A673 (cell line): ENCODE data around the gene ZNF462. TPM values are rescaled to one million over a fixed set of nuclear protein-coding genes. Genes with fewer than 3 reads are reported as not detected.

Experiments used
- BruUV-seq: library from RNA; stranded (reverse); fragments of 400-500 nt; replicated peaks from 2 replicates; lab custom pipeline; 2021; lab: Mats Ljungman, UMichigan
- CTCF ChIA-PET: fragments of 300-600 bp; sonication (Branson Sonifier 250); formaldehyde crosslinking; loops from one replicate; lab custom pipeline; 2022; ENCODE audit warnings: antibody characterized with exemption; lab: Charles Lee
- POLR2A ChIA-PET: fragments of 300-600 bp; sonication (Branson Sonifier 250); formaldehyde crosslinking; loops from one replicate; lab custom pipeline; 2022; ENCODE audit warnings: antibody characterized with exemption; ENCODE audit not compliant: low non-redundant PET; lab: Charles Lee
- DNase-seq: peaks from one replicate; pipeline ENCODE4 v3.0.0-alpha.2; 2015; ENCODE audit warnings: low spot score
- H3K27ac ChIP-seq: fragments of 200-600 bp; sonication (generic); 2 replicates; pipeline ENCODE4 v1.5.1; 2016; ENCODE audit warnings: mixed run types, low read depth, mild to moderate bottlenecking, mixed read lengths, antibody characterized with exemption, low read length; ENCODE audit not compliant: poor library complexity, severe bottlenecking
- H3K27me3 ChIP-seq: fragments of 200-600 bp; sonication (generic); replicated peaks from 2 replicates; pipeline ENCODE4 v1.6.1; 2017; ENCODE audit warnings: mixed run types, low read depth, mild to moderate bottlenecking, mixed read lengths, antibody characterized with exemption, low read length; ENCODE audit not compliant: insufficient read depth, poor library complexity
- H3K36me3 ChIP-seq: fragments of 200-600 bp; sonication (generic); 2 replicates; pipeline ENCODE4 v1.6.1; 2016; ENCODE audit warnings: mixed run types, mild to moderate bottlenecking, mixed read lengths, antibody characterized with exemption, low read length; ENCODE audit not compliant: insufficient read depth, poor library complexity, severe bottlenecking
- H3K4me1 ChIP-seq: fragments of 200-600 bp; sonication (generic); 2 replicates; pipeline ENCODE4 v1.6.1; 2017; ENCODE audit warnings: mixed run types, mild to moderate bottlenecking, mixed read lengths, antibody characterized with exemption, low read length; ENCODE audit not compliant: insufficient read depth, poor library complexity, severe bottlenecking
- H3K4me3 ChIP-seq: fragments of 200-600 bp; sonication (generic); 2 replicates; pipeline ENCODE4 v1.5.1; 2016; ENCODE audit warnings: low read depth, mixed run types, mild to moderate bottlenecking, mixed read lengths, low read length; ENCODE audit not compliant: poor library complexity, severe bottlenecking
- H3K9me3 ChIP-seq: fragments of 200-600 bp; sonication (generic); 2 replicates; pipeline ENCODE4 v1.6.1; 2016; ENCODE audit warnings: mixed run types, low read depth, mild to moderate bottlenecking, mixed read lengths, antibody characterized with exemption, low read length; ENCODE audit not compliant: poor library complexity, severe bottlenecking
- CTCF ChIP-seq: fragments of 300-800, 200-600 bp; sonication (generic); conservative IDR thresholded peaks from 2 replicates; pipeline ENCODE4 v1.5.1; 2017; ENCODE audit warnings: low read depth, mild to moderate bottlenecking, antibody characterized with exemption, low read length, moderate library complexity, mixed read lengths
- EZH2 ChIP-seq: fragments of 200-600 bp; sonication (generic); IDR thresholded peaks from 2 replicates; pipeline ENCODE4 v1.6.1; 2017; ENCODE audit warnings: borderline replicate concordance, low read depth, mild to moderate bottlenecking, mixed read lengths, antibody characterized with exemption, low read length; ENCODE audit not compliant: poor library complexity, severe bottlenecking
- intact Hi-C: fragments of 100-400 bp; cut with micrococcal nuclease; formaldehyde crosslinking; loops from one replicate; pipeline ENCODE4 v1.10.0; 2022; ENCODE audit not compliant: unreplicated experiment
- total RNA-seq: library from RNA; stranded (reverse); gene quantifications from 2 replicates; pipeline ENCODE4 v1.2.3, GENCODE V29; 2021

ZNF462 gene
- total RNA-seq, 1 experiment from 2014 or later, result 40.5 TPM

GRCh38 chr9:106906129-106906528 is 43.2 kb downstream of the ZNF462 start:
- no peak overlapping the region for H3K27ac ChIP-seq
- CTCF ChIA-PET, result no interaction called here
- intact Hi-C loops, result no loop called here

GRCh38 chr9:106911951-106912350 is 49.0 kb downstream of the ZNF462 start:
- no peak overlapping the region for H3K4me3 ChIP-seq
- no peaks in the 10 kb centered on the region for H3K4me1 ChIP-seq
- H3K36me3 ChIP-seq, result no peaks in the 10 kb centered on the region
- no peak for TF ChIP-seq EZH2
- TF ChIP-seq CTCF, result no peak
- no peaks in the 10 kb centered on the region for H3K27me3 ChIP-seq
- no TSS peak for BruUV-seq
- H3K9me3 ChIP-seq, result no peaks in the 10 kb centered on the region
- DNase-seq, result no peak
- POLR2A ChIA-PET, result no interaction called here
- H3K27ac ChIP-seq, result no peak overlapping the region
- CTCF ChIA-PET, result no interaction called here
- intact Hi-C loops, result no loop called here

More at GRCh38 chr9:106906129-106906528, 43.2 kb downstream of the ZNF462 start:
- H3K36me3 ChIP-seq, result no peaks in the 10 kb centered on the region
- POLR2A ChIA-PET, result no interaction called here
- H3K9me3 ChIP-seq, result peaks cover 4% of the 10 kb centered on the region
- TF ChIP-seq CTCF (no peak), EZH2 (no peak)
- H3K4me3 ChIP-seq, result no peak overlapping the region
- H3K27me3 ChIP-seq, result no peaks in the 10 kb centered on the region
- DNase-seq, result no peak
- BruUV-seq, result no TSS peak
- no peaks in the 10 kb centered on the region for H3K4me1 ChIP-seq

GRCh38 chr9:106913276-106913675 is 50.3 kb downstream of the ZNF462 start:
- H3K27me3 ChIP-seq, result no peaks in the 10 kb centered on the region
- no peak overlapping the region for H3K27ac ChIP-seq
- no peaks in the 10 kb centered on the region for H3K36me3 ChIP-seq
- ChIA-PET POLR2A (no interaction called here), CTCF (no interaction called here)
- DNase-seq, result no peak
- H3K9me3 ChIP-seq, result no peaks in the 10 kb centered on the region
- H3K4me3 ChIP-seq, result no peak overlapping the region
- no peaks in the 10 kb centered on the region for H3K4me1 ChIP-seq
- no TSS peak for BruUV-seq
- TF ChIP-seq CTCF (no peak), EZH2 (no peak)
- intact Hi-C loops, result no loop called here
